Right renal cortex interstitium (tissue), 3 donors: ENCODE results near the gene CDK5R1. TPM values are rescaled to one million over a fixed set of nuclear protein-coding genes. Genes with fewer than 3 reads are reported as not detected.
"Not testable (repeated sequence)": the region's sequence is repeated elsewhere in the genome, so short reads cannot be mapped to it uniquely, and the experiment has no call there.

Experiments
- DNase-seq, 3 donors: peaks; one replicate each; pipeline ENCODE4 v3.0.0-alpha.2; 2013; ENCODE audit warnings: low read depth in 3 of 3, low spot score in 2 of 3
- polyA plus RNA-seq, 3 donors: library from polyadenylated mRNA; unstranded; fragments of 120-200 nt; gene quantifications; one replicate each; pipeline ENCODE4 v1.2.1, GENCODE V29; 2013; ENCODE audit not compliant: insufficient read length in 3 of 3

CDK5R1 gene
- 1 to 10 TPM; 3.8 to 4.6 (median 4.3) TPM for polyA plus RNA-seq

- DNase-seq, result no peak
Observed at GRCh38 chr17:32486701-32487472, at the start of gene CDK5R1. Gene CDK5R1 (plus strand): TSS chr17:32486993. CDS start chr17:32487621, 628 bp downstream.

GRCh38 chr17:32440722-32441121 lies 46.1 kb upstream of the CDK5R1 start:
- no peak for DNase-seq

GRCh38 chr17:32441886-32442285 lies 44.9 kb upstream of the CDK5R1 start:
- no peak for DNase-seq

GRCh38 chr17:32443827-32444300 lies 42.9 kb upstream of the CDK5R1 start:
- no peak for DNase-seq

- peak; percentile 86 to 96 (median 90) for DNase-seq
Observed at GRCh38 chr17:32444301-32445073, 42.3 kb upstream of the CDK5R1 start, which contains the start of gene PSMD11. Gene PSMD11 (plus strand): TSS chr17:32444510. CDS start chr17:32444524, 14 bp downstream.

GRCh38 chr17:32445074-32445415 lies 41.7 kb upstream of the CDK5R1 start:
- no peak for DNase-seq

GRCh38 chr17:32445497-32445896 lies 41.3 kb upstream of the CDK5R1 start:
- DNase-seq, result no peak

GRCh38 chr17:32445971-32446370 lies 40.8 kb upstream of the CDK5R1 start:
- DNase-seq, result no peak

- no peak for DNase-seq
Observed at GRCh38 chr17:32446949-32447348, 39.8 kb upstream of the CDK5R1 start.

GRCh38 chr17:32449963-32450362 lies 36.8 kb upstream of the CDK5R1 start:
- no peak for DNase-seq

- not testable (repeated sequence) for DNase-seq
Observed at GRCh38 chr17:32450379-32450778, 36.4 kb upstream of the CDK5R1 start.

GRCh38 chr17:32451879-32452278 lies 34.9 kb upstream of the CDK5R1 start:
- no peak for DNase-seq

- no peak for DNase-seq
Observed at GRCh38 chr17:32452281-32452680, 34.5 kb upstream of the CDK5R1 start.

- no peak for DNase-seq
Observed at GRCh38 chr17:32453370-32453769, 33.4 kb upstream of the CDK5R1 start.

GRCh38 chr17:32458371-32458770 lies 28.4 kb upstream of the CDK5R1 start:
- no peak for DNase-seq

- no peak for DNase-seq
Observed at GRCh38 chr17:32460054-32460453, 26.7 kb upstream of the CDK5R1 start.

GRCh38 chr17:32461498-32461852 lies 25.3 kb upstream of the CDK5R1 start:
- DNase-seq, result no peak

- DNase-seq, result no peak
Observed at GRCh38 chr17:32461853-32462617, 24.8 kb upstream of the CDK5R1 start.

GRCh38 chr17:32463304-32463703 lies 23.5 kb upstream of the CDK5R1 start:
- DNase-seq, result no peak

GRCh38 chr17:32464374-32464773 lies 22.4 kb upstream of the CDK5R1 start:
- no peak for DNase-seq

- DNase-seq, result no peak
Observed at GRCh38 chr17:32467949-32468348, 18.8 kb upstream of the CDK5R1 start.
